A673 (cell line): ENCODE results near the gene KCNG2. TPM values are rescaled to one million over a fixed set of nuclear protein-coding genes. Genes with fewer than 3 reads are reported as not detected.

Experiments
- BruUV-seq: library from RNA; stranded (reverse); fragments of 400-500 nt; replicated peaks from 2 replicates; lab custom pipeline; 2021; lab: Mats Ljungman, UMichigan
- CTCF ChIA-PET: fragments of 300-600 bp; sonication (Branson Sonifier 250); formaldehyde crosslinking; loops from one replicate; lab custom pipeline; 2022; ENCODE audit warnings: antibody characterized with exemption; lab: Charles Lee
- POLR2A ChIA-PET: fragments of 300-600 bp; sonication (Branson Sonifier 250); formaldehyde crosslinking; loops from one replicate; lab custom pipeline; 2022; ENCODE audit warnings: antibody characterized with exemption; ENCODE audit not compliant: low non-redundant PET; lab: Charles Lee
- DNase-seq: peaks from one replicate; pipeline ENCODE4 v3.0.0-alpha.2; 2015; ENCODE audit warnings: low spot score
- H3K27ac ChIP-seq: fragments of 200-600 bp; sonication (generic); 2 replicates; pipeline ENCODE4 v1.5.1; 2016; ENCODE audit warnings: mixed run types, low read depth, mild to moderate bottlenecking, mixed read lengths, antibody characterized with exemption, low read length; ENCODE audit not compliant: poor library complexity, severe bottlenecking
- H3K27me3 ChIP-seq: fragments of 200-600 bp; sonication (generic); replicated peaks from 2 replicates; pipeline ENCODE4 v1.6.1; 2017; ENCODE audit warnings: mixed run types, low read depth, mild to moderate bottlenecking, mixed read lengths, antibody characterized with exemption, low read length; ENCODE audit not compliant: insufficient read depth, poor library complexity
- H3K36me3 ChIP-seq: fragments of 200-600 bp; sonication (generic); 2 replicates; pipeline ENCODE4 v1.6.1; 2016; ENCODE audit warnings: mixed run types, mild to moderate bottlenecking, mixed read lengths, antibody characterized with exemption, low read length; ENCODE audit not compliant: insufficient read depth, poor library complexity, severe bottlenecking
- H3K4me1 ChIP-seq: fragments of 200-600 bp; sonication (generic); 2 replicates; pipeline ENCODE4 v1.6.1; 2017; ENCODE audit warnings: mixed run types, mild to moderate bottlenecking, mixed read lengths, antibody characterized with exemption, low read length; ENCODE audit not compliant: insufficient read depth, poor library complexity, severe bottlenecking
- H3K4me3 ChIP-seq: fragments of 200-600 bp; sonication (generic); 2 replicates; pipeline ENCODE4 v1.5.1; 2016; ENCODE audit warnings: low read depth, mixed run types, mild to moderate bottlenecking, mixed read lengths, low read length; ENCODE audit not compliant: poor library complexity, severe bottlenecking
- H3K9me3 ChIP-seq: fragments of 200-600 bp; sonication (generic); 2 replicates; pipeline ENCODE4 v1.6.1; 2016; ENCODE audit warnings: mixed run types, low read depth, mild to moderate bottlenecking, mixed read lengths, antibody characterized with exemption, low read length; ENCODE audit not compliant: poor library complexity, severe bottlenecking
- CTCF ChIP-seq: fragments of 300-800, 200-600 bp; sonication (generic); conservative IDR thresholded peaks from 2 replicates; pipeline ENCODE4 v1.5.1; 2017; ENCODE audit warnings: low read depth, mild to moderate bottlenecking, antibody characterized with exemption, low read length, moderate library complexity, mixed read lengths
- EZH2 ChIP-seq: fragments of 200-600 bp; sonication (generic); IDR thresholded peaks from 2 replicates; pipeline ENCODE4 v1.6.1; 2017; ENCODE audit warnings: borderline replicate concordance, low read depth, mild to moderate bottlenecking, mixed read lengths, antibody characterized with exemption, low read length; ENCODE audit not compliant: poor library complexity, severe bottlenecking
- intact Hi-C: fragments of 100-400 bp; cut with micrococcal nuclease; formaldehyde crosslinking; loops from one replicate; pipeline ENCODE4 v1.10.0; 2022; ENCODE audit not compliant: unreplicated experiment
- total RNA-seq: library from RNA; stranded (reverse); gene quantifications from 2 replicates; pipeline ENCODE4 v1.2.3, GENCODE V29; 2021

The KCNG2 gene
- total RNA-seq, 1 experiment from 2014 or later = not detected

GRCh38 chr18:79871026-79871390 lies 73.3 kb downstream of the KCNG2 start:
- H3K4me3 ChIP-seq = no peak overlapping the region
- POLR2A ChIA-PET = no interaction called here
- CTCF ChIA-PET = no interaction called here
- no TSS peak for BruUV-seq
- no peak for DNase-seq
- intact Hi-C loops = no loop called here
- H3K4me1 ChIP-seq = no peaks in the 10 kb centered on the region
- H3K36me3 ChIP-seq = no peaks in the 10 kb centered on the region
- TF ChIP-seq EZH2 (no peak), CTCF (no peak)
- no peak overlapping the region for H3K27ac ChIP-seq
- H3K27me3 ChIP-seq = no peaks in the 10 kb centered on the region
- no peaks in the 10 kb centered on the region for H3K9me3 ChIP-seq

- H3K4me1 ChIP-seq = no peaks in the 10 kb centered on the region
- DNase-seq = no peak
- no peak for TF ChIP-seq EZH2
- no peak overlapping the region for H3K27ac ChIP-seq
- H3K27me3 ChIP-seq = no peaks in the 10 kb centered on the region
- POLR2A ChIA-PET = no interaction called here
- H3K4me3 ChIP-seq = no peak overlapping the region
- CTCF ChIA-PET = no interaction called here
- no TSS peak for BruUV-seq
- H3K9me3 ChIP-seq = no peaks in the 10 kb centered on the region
- intact Hi-C loops = no loop called here
- H3K36me3 ChIP-seq = no peaks in the 10 kb centered on the region
Measured at GRCh38 chr18:79871481-79872091, 73.8 kb downstream of the KCNG2 start.

GRCh38 chr18:79872527-79873444 lies 75.0 kb downstream of the KCNG2 start:
- H3K9me3 ChIP-seq = no peaks in the 10 kb centered on the region
- no peak overlapping the region for H3K4me3 ChIP-seq
- POLR2A ChIA-PET = no interaction called here
- no peaks in the 10 kb centered on the region for H3K27me3 ChIP-seq
- intact Hi-C loops = no loop called here
- CTCF ChIA-PET = no interaction called here
- BruUV-seq = no TSS peak
- no peak for DNase-seq
- no peaks in the 10 kb centered on the region for H3K4me1 ChIP-seq
- TF ChIP-seq EZH2 (no peak), CTCF (no peak)
- H3K27ac ChIP-seq = no peak overlapping the region
- H3K36me3 ChIP-seq = no peaks in the 10 kb centered on the region
